ENCODE data around the gene CDK11A.
A peak's percentile ranks its signal among the peaks of the same experiment; 100 is the strongest.
"Not testable (repeated sequence)": the region's sequence is repeated elsewhere in the genome, so short reads cannot be mapped to it uniquely, and the experiment has no call there.

The CDK11A gene

GRCh38 chr1:1692324-1692713 lies 31.8 kb downstream of the CDK11A start:
- peak; percentile 87 for DNase-seq (ENCODE audit: low read depth)
- Histone ChIP-seq H3K4me3 (ENCODE audit: low read length) (peak overlapping the region; percentile 75), H3K9ac (ENCODE audit: low read length) (peak overlapping the region; percentile 82)
- not testable (repeated sequence) for H3K9me3 ChIP-seq (ENCODE audit: control insufficient read depth, low read length); H3K27me3 ChIP-seq (replicated peaks; ENCODE audit: control insufficient read depth, insufficient read depth, low read length); H3K4me1 ChIP-seq (ENCODE audit: control insufficient read depth, insufficient read depth, low read length); H3K36me3 ChIP-seq (ENCODE audit: control insufficient read depth, insufficient read depth, low read length, severe bottlenecking)

DNA sequence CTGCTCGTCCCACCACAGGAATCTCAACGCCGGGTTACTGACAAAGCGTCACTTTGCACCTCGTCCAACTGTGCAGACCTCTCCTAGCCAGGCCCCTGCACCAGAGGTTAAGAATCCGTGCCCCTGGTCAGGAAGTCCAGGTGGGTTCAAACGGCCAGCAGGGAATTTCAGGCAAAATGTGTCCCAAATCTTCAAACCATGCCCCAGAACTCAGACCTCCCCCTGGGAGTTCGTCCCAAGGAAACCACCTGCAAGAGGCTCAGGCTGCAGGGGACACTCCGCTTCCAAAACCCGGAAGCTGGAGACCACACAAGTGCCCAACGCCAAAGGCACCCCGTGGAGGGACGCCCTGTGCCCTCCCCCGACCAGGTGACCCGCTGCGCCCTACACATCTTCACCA lies 32.7 kb downstream of the CDK11A start:
- peak overlapping the region; percentile 59 for H3K4me3 ChIP-seq (ENCODE audit: low read length)
- not testable (repeated sequence) for H3K9ac ChIP-seq (ENCODE audit: low read length); H3K9me3 ChIP-seq (ENCODE audit: control insufficient read depth, low read length); DNase-seq (ENCODE audit: low read depth); H3K4me1 ChIP-seq (ENCODE audit: control insufficient read depth, insufficient read depth, low read length); H3K27me3 ChIP-seq (replicated peaks; ENCODE audit: control insufficient read depth, insufficient read depth, low read length); H3K36me3 ChIP-seq (ENCODE audit: control insufficient read depth, insufficient read depth, low read length, severe bottlenecking)

- not testable (repeated sequence) for H3K9ac ChIP-seq (ENCODE audit: low read length); DNase-seq (ENCODE audit: low read depth); H3K9me3 ChIP-seq (ENCODE audit: control insufficient read depth, low read length); H3K27me3 ChIP-seq (replicated peaks; ENCODE audit: control insufficient read depth, insufficient read depth, low read length); H3K4me1 ChIP-seq (ENCODE audit: control insufficient read depth, insufficient read depth, low read length); H3K36me3 ChIP-seq (ENCODE audit: control insufficient read depth, insufficient read depth, low read length, severe bottlenecking); H3K4me3 ChIP-seq (ENCODE audit: low read length)
Measured at GRCh38 chr1:1689526-1689925, 34.6 kb downstream of the CDK11A start.

DNA sequence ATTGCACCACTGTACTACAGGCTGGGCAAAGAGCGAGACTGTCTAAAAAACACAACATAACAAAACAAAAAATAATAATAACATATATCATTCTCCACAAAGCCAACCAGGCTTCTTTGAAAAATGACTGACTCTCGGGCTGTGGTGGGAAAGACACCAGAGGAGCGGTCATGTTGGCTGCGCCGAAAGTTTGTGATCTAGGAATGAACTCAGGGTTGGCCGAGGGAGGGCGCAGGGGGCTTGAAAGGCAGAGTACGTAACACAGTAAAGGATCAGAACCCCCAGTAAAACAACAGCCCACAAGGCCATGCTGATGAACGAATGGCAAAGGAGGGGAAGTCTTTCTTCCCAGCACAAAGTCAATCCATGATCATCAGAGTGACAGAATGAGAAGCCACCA lies 36.3 kb downstream of the CDK11A start:
- DNase-seq (ENCODE audit: low read depth) = no peak
- no peaks in the 10 kb centered on the region for H3K27me3 ChIP-seq (replicated peaks; ENCODE audit: control insufficient read depth, insufficient read depth, low read length)
- no peaks in the 10 kb centered on the region for H3K9me3 ChIP-seq (ENCODE audit: control insufficient read depth, low read length)
- H3K9ac ChIP-seq (ENCODE audit: low read length) = no peak overlapping the region
- H3K36me3 ChIP-seq (ENCODE audit: control insufficient read depth, insufficient read depth, low read length, severe bottlenecking) = peaks cover 4% of the 10 kb centered on the region
- no peak overlapping the region for H3K4me3 ChIP-seq (ENCODE audit: low read length)
- peaks cover 4% of the 10 kb centered on the region for H3K4me1 ChIP-seq (ENCODE audit: control insufficient read depth, insufficient read depth, low read length)

GRCh38 chr1:1684031-1684681 lies 40.0 kb downstream of the CDK11A start:
- no peaks in the 10 kb centered on the region for H3K27me3 ChIP-seq (replicated peaks; ENCODE audit: control insufficient read depth, insufficient read depth, low read length)
- peaks cover 4% of the 10 kb centered on the region for H3K4me1 ChIP-seq (ENCODE audit: control insufficient read depth, insufficient read depth, low read length)
- peaks cover 4% of the 10 kb centered on the region for H3K36me3 ChIP-seq (ENCODE audit: control insufficient read depth, insufficient read depth, low read length, severe bottlenecking)
- H3K9me3 ChIP-seq (ENCODE audit: control insufficient read depth, low read length) = no peaks in the 10 kb centered on the region
- no peak for DNase-seq (ENCODE audit: low read depth)
- H3K9ac ChIP-seq (ENCODE audit: low read length) = no peak overlapping the region
- H3K4me3 ChIP-seq (ENCODE audit: low read length) = no peak overlapping the region

DNA sequence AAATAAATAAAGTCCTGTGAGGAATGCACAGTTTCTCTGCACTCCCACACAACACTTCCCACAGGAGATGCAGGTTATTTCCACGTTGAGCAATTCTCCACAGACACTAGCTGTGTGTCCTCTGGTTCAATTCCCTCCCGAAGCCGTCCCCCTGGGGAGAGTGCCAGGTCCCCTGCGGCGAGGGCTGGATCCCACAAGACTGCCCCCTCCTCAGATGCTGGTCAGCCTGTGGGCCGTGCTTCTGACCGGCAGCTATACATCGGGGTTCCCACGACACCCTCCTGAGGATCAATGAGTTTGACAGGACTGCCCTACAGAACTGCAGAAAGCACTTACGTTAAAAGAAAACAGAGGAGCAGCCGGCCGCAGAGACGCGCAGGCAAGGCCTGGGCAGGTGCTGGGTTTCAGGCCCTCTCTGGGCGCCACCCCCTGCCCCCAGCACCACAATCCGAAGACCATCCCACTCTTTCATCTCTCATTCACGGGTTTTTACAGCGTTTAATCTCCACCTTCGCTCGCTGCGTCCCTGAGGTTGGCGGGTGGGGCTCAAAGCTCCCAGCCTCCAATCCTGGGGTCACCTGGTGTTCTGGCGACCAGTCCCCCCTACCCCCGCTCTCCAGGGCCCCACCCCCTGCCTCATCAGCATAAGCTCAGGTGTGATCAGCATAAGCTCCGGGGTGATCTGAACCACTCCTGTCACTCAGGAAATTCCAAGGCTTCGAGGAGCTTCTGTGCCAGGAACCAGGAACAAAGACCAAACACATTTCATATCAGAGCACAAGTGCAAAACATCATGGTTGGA lies 40.9 kb downstream of the CDK11A start:
- Histone ChIP-seq H3K9ac (ENCODE audit: low read length) (no peak overlapping the region), H3K4me1 (ENCODE audit: control insufficient read depth, insufficient read depth, low read length) (peaks cover 4% of the 10 kb centered on the region), H3K4me3 (ENCODE audit: low read length) (no peak overlapping the region), H3K27me3 (replicated peaks; ENCODE audit: control insufficient read depth, insufficient read depth, low read length) (no peaks in the 10 kb centered on the region), H3K36me3 (ENCODE audit: control insufficient read depth, insufficient read depth, low read length, severe bottlenecking) (peaks cover 4% of the 10 kb centered on the region), H3K9me3 (ENCODE audit: control insufficient read depth, low read length) (no peaks in the 10 kb centered on the region)
- DNase-seq (ENCODE audit: low read depth) = no peak

DNA sequence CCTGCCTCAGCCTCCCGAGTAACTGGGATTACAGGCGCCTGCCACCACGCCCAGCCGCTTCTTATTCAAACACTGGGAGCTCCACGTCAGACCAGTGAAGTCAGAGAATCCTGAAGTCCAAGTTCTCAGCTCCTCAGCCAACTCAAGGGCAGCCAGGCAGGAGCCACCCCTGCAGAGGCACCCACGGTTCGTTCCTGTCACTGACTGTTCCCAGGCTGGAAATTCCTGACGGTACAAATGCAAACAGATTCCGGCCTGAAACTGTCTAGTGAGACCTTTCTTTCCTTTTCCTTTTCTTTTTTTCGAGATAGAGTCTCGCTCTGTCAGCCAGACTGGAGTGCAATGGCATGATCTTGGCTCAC lies 43.3 kb downstream of the CDK11A start:
- Histone ChIP-seq H3K4me1 (ENCODE audit: control insufficient read depth, insufficient read depth, low read length) (no peaks in the 10 kb centered on the region), H3K9me3 (ENCODE audit: control insufficient read depth, low read length) (no peaks in the 10 kb centered on the region), H3K27me3 (replicated peaks; ENCODE audit: control insufficient read depth, insufficient read depth, low read length) (no peaks in the 10 kb centered on the region), H3K4me3 (ENCODE audit: low read length) (no peak overlapping the region), H3K36me3 (ENCODE audit: control insufficient read depth, insufficient read depth, low read length, severe bottlenecking) (peaks cover 4% of the 10 kb centered on the region), H3K9ac (ENCODE audit: low read length) (no peak overlapping the region)
- no peak for DNase-seq (ENCODE audit: low read depth)

- Histone ChIP-seq H3K9ac (ENCODE audit: low read length) (no peak overlapping the region), H3K4me3 (ENCODE audit: low read length) (no peak overlapping the region), H3K4me1 (ENCODE audit: control insufficient read depth, insufficient read depth, low read length) (no peaks in the 10 kb centered on the region), H3K36me3 (ENCODE audit: control insufficient read depth, insufficient read depth, low read length, severe bottlenecking) (peaks cover 4% of the 10 kb centered on the region), H3K9me3 (ENCODE audit: control insufficient read depth, low read length) (no peaks in the 10 kb centered on the region), H3K27me3 (replicated peaks; ENCODE audit: control insufficient read depth, insufficient read depth, low read length) (no peaks in the 10 kb centered on the region)
- DNase-seq (ENCODE audit: low read depth) = no peak
Measured at GRCh38 chr1:1680031-1680911, 43.9 kb downstream of the CDK11A start.

DNA sequence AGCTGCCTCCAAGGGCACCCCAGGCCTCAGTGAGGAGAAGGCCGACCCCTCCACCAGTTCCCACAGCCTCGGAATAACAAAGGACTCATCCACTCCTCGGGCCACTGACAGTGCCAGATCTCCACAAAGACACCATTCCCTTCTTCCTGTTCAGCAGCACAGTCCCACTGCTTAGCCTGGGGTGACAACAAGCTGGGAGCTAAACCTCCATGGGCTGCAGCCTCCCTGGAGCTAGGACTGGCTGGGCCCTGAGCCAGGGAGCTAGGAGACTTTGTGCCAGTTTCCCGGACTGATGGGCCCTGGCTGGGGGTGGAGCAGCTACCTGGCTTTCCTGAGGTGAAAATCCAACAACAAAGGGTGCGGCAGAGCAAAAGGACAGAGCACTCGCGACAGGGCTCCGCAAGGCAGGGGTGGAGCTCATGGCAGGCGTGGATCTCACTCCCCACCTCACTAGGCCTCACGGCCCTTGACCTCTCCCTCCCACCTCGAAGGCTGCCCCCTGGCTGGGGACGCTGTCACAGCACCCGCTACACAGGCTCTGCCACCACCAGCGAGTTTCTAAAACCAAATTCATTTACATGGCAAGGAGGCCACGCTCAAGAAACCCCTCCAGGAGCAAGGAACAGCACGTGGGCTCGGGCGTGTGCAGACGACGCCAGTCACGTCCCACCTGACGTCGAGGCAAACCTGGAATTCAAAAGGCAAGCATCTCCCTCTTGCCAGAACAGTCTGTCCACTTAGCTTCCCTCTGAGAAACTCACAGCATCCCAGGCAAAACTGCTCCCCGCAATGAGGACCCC lies 45.4 kb downstream of the CDK11A start:
- no peaks in the 10 kb centered on the region for H3K27me3 ChIP-seq (replicated peaks; ENCODE audit: control insufficient read depth, insufficient read depth, low read length)
- no peak overlapping the region for H3K4me3 ChIP-seq (ENCODE audit: low read length)
- no peaks in the 10 kb centered on the region for H3K9me3 ChIP-seq (ENCODE audit: control insufficient read depth, low read length)
- H3K36me3 ChIP-seq (ENCODE audit: control insufficient read depth, insufficient read depth, low read length, severe bottlenecking) = peaks cover under 1% of the 10 kb centered on the region
- DNase-seq (ENCODE audit: low read depth) = no peak
- no peak overlapping the region for H3K9ac ChIP-seq (ENCODE audit: low read length)
- H3K4me1 ChIP-seq (ENCODE audit: control insufficient read depth, insufficient read depth, low read length) = no peaks in the 10 kb centered on the region

- Histone ChIP-seq H3K27me3 (replicated peaks; ENCODE audit: control insufficient read depth, insufficient read depth, low read length) (no peaks in the 10 kb centered on the region), H3K36me3 (ENCODE audit: control insufficient read depth, insufficient read depth, low read length, severe bottlenecking) (no peaks in the 10 kb centered on the region), H3K4me3 (ENCODE audit: low read length) (no peak overlapping the region), H3K9me3 (ENCODE audit: control insufficient read depth, low read length) (no peaks in the 10 kb centered on the region), H3K4me1 (ENCODE audit: control insufficient read depth, insufficient read depth, low read length) (no peaks in the 10 kb centered on the region), H3K9ac (ENCODE audit: low read length) (no peak overlapping the region)
- no peak for DNase-seq (ENCODE audit: low read depth)
Measured at GRCh38 chr1:1677718-1678580, 46.2 kb downstream of the CDK11A start.
